HG02943 (cell line): ENCODE results near the gene MYOD1.

Source experiments
- ATAC-seq: cut with Tn5 transposase; IDR thresholded peaks from one replicate; pipeline ENCODE4 v1.9.1; 2021; ENCODE audit warnings: mild to moderate bottlenecking, low read depth, moderate library complexity; ENCODE audit not compliant: unreplicated experiment

MYOD1 gene

DNA sequence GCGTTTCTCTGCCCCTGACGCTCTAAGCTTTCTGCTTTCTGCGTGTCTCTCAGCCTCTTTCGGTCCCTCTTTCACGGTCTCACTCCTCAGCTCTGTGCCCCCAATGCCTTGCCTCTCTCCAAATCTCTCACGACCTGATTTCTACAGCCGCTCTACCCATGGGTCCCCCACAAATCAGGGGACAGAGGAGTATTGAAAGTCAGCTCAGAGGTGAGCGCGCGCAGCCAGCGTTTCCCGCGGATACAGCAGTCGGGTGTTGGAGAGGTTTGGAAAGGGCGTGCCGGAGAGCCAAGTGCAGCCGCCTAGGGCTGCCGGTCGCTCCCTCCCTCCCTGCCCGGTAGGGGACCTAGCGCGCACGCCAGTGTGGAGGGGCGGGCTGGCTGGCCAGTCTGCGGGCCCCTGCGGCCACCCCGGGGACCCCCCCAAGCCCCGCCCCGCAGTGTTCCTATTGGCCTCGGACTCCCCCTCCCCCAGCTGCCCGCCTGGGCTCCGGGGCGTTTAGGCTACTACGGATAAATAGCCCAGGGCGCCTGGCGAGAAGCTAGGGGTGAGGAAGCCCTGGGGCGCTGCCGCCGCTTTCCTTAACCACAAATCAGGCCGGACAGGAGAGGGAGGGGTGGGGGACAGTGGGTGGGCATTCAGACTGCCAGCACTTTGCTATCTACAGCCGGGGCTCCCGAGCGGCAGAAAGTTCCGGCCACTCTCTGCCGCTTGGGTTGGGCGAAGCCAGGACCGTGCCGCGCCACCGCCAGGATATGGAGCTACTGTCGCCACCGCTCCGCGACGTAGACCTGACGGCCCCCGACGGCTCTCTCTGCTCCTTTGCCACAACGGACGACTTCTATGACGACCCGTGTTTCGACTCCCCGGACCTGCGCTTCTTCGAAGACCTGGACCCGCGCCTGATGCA is at the start of gene MYOD1:
MYOD1 (plus strand) TSS at position 544 of the 910 bp plus-strand sequence; CDS start at position 756, 212 bp downstream.
- no peak for ATAC-seq

DNA sequence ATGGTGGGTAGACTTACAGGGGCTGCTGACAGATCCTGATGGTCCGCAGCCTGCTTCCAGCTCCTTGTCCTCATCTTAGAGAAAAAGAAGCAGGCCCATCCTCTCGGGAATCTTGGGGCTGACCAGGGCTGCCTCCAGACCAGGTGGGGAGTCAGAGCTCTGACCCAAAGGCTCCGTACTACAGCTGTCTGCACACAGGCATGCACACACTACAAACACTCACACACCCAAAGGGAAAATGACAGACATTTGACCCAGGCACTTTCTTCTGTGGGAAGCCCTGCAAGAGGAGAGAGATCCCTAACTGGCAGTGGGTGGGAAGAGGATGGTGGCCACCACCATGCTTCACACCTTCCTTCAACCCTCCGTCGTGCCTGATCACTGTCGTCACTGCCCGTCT is 46.9 kb upstream of the MYOD1 start:
- no peak for ATAC-seq

DNA sequence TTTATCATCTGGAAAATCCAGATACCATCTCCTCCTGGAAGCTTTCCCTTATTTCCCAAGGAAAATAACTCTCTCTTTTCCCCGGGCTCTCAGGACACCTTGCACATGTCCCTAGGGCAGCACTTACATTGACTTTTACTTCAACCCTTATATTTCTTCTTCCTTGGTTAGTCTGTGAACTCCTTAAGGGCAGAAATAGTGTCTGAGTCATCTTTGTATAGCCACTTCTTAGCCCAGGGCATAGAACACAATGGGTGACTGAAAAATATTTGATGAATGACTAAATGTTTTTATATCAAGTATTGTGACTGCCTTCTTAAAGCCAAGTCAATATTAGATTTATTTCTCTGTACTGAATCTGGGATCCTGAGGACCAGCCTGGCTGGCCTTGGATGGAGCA is 45.4 kb upstream of the MYOD1 start:
- ATAC-seq = no peak

DNA sequence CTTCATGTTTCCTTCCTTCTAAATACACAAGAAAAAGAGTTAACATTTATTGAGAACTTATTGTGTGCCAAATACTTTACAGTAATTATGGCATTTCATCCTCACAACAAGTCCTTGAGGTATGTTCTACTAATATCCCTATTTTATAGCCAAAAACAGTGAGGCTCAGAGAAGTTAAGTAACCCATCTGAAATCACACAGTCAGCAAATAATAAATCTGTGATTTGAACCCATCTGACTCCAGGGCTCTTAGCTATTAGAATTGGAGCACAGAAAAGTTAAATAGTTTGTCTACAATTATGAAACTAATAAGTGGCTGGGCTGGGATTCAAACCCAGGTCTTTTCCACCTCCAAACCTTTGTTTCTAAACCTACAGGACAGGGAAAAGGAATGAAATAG is 36.5 kb upstream of the MYOD1 start:
- ATAC-seq = no peak

DNA sequence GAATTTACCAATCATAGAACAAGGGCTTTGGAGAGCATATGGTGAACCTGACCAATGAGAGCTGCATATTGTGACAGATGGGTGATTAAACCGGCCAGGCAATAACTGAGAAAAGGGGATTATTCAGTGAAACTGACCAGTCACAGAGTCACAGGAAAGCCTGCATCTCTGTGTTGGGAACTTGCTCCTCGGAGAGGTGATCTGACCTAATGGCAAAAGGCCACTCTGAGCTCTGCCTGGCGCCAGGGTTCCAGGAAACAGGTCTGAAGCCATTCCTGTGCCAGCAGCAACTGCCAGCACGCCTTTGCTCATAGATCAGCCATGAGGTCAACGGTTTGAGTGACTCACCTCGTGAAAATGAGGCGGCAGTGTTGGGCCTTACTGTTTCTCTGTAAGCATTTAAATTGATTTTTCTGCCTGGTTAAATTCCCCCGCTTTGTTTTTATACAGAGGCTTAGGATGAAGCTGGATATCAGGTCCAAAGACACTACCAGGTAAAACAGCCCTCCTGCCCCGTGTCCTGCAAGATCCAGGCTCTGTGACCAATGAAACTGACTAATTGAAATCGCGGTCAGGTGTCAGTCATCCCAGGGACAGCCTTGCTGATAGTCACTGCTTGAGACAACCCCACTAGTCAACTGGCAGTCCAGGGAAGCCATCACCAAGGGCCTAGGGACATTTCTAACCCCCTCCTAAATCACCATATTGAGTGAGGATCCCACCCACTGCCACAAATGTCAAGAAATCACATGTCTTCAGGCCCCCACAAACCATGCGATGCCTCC is 35.8 kb upstream of the MYOD1 start:
- no peak for ATAC-seq

DNA sequence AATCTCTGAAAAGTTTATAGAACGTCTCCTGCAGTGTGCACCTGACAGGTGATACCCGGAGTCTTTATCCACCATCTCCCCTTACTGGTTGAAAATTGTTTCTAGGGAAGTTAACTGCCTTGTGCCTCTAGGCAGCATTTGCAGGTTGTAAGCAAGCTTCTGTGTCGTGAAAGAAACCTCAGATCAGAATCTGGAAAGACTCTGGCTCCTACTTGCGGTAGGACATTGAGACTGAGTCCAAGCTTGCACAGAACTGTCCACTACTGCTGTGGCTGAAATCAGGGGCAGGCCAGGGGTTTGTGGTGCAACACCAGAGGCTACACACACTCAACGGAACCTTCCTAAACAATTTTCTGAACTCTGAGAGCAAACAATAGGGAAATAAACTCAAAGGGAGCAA is 34.8 kb upstream of the MYOD1 start:
- no peak for ATAC-seq

DNA sequence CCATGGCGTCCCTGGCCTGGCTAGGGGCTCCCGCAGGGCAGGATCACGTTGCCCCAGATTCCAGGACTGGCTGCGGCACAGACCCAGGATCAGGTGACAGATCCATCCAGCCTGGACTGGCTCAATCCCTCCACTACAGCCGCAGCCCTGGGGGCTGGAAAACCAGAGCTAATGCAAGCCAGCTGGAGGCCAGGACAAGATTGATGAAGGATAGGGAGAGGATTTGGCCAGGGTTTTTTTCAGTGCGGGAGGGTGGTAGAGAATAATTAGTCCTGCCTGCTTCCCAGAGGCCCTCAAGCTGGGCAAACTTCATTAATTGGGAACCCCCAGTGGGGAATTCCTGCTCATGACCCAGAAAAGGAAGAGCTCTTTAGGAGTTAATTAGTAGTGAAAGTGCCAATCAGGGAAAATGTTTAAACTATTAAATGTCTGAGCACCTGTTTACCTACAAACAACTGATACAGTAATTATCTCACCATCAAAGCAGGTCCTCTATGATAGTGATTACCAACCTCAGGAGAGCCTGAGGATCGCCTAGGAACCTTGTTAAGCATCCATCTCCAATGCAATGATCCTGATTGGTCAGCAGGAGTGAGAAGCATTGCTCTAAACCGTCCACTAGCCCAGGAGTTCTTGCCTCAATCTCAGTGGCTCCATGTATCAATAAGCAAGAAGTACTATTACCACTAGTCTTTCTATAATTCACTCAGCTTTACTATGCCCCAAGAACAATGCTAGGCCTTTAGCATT is 33.0 kb upstream of the MYOD1 start:
- ATAC-seq = no peak

DNA sequence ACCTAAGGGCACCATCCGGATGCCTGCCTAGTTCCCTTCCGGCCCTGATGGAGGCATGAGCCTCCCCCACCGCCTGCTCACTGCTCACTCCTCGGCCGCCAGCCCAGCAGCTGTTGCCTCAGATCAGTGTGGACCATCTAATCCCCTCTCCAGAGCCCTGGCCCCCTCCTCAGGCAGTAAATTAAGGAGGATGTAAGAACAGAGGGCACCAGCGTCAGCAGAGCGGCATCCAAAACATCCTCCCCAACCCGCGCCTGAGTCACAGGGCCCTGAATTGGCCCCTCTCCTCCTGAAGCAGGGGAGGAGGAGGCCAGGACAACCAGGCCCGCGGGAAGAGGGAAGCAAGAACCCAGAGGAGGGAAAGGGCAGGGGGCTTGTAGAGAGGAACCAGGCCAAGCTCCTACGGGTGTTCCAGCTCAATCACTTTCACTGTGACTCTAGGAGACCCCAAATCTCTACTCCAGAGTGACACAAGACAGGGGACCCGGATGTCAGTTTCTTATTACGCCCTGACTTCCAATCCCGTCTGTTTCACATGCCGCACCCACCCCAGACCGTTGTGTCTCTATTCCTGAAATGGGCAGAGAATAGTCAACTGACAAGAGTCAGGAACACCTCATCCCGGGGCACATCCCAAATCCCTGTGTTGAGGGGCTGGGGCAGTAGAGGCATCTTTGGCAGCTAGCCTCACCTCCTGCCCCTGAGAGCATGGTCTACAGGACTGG is 31.3 kb upstream of the MYOD1 start:
- ATAC-seq = no peak

DNA sequence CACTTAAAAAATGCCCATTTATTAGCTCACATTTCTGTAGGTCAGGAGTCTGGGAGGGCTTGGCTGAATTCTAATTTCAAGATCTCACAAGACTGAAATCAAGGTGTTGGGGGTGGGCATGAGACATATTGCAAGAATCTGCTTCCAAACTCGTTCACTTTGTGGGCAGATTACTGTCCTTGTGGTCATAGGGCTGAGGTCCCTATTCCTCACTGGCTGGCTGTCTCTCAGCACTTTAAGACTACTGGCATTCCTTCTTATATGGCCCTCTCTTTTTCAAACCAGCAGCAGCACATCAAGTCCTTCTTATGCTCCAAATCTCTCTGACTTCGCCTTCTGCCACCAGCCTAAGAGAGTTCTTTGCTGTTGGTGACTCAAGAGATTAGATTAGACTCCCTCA is 27.8 kb upstream of the MYOD1 start:
- no peak for ATAC-seq

DNA sequence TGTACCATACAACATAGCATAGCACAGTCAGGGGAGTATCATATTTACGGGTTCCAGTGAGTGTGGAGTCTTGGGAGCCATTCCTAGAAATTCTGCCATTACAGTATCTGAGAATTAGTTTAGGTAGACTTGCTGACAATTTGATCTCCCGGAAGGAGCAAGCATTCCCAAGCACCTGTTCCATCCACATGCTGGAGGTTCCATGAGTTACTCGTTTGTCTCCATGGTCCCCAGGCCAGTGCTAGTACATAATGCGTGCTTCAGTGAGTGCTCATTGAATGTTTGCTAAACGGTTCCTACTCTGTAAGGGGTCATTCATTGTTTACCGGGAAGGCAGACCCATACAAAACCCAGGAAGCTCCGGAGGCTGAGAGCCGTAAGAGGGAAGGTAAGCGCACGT is 27.4 kb upstream of the MYOD1 start:
- no peak for ATAC-seq

DNA sequence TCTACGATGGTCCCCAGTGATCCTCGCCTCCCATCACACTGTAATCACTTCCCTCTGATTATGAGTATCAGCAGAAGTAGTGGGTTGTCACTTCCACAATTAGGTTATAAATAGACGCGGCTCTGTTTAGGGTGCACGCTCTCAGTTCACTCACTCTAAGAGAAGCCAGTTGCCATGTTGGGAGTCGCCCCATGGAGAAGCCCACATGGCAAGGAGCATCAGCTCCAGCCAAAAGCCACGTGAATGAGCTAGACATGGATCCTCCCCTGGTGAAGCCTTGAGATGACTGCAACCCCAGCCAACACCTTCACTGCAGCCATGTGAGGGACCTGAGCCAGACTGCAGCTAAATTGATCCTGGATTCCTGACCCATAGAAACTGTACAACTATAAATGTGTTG is 26.4 kb upstream of the MYOD1 start:
- no peak for ATAC-seq

DNA sequence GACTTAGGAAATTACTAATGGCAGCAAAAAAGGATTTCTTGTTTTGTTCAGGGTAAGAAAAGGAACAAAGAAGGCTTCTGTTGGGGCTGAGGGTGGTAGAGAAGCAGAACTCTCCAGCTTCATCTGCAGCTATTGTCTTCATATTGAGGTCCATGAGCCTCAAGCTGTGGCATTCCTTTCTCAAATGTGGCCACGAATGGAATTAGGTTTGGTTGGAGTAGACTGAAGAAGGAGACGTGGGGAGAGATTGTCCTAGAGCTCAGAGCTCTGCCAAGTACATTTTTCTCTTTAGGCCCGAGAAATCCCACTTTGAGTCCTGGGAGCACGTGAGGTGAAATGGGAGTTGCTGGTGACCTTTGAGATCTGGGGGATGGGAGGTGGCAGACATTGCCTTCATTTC is 25.8 kb upstream of the MYOD1 start:
- ATAC-seq = no peak

DNA sequence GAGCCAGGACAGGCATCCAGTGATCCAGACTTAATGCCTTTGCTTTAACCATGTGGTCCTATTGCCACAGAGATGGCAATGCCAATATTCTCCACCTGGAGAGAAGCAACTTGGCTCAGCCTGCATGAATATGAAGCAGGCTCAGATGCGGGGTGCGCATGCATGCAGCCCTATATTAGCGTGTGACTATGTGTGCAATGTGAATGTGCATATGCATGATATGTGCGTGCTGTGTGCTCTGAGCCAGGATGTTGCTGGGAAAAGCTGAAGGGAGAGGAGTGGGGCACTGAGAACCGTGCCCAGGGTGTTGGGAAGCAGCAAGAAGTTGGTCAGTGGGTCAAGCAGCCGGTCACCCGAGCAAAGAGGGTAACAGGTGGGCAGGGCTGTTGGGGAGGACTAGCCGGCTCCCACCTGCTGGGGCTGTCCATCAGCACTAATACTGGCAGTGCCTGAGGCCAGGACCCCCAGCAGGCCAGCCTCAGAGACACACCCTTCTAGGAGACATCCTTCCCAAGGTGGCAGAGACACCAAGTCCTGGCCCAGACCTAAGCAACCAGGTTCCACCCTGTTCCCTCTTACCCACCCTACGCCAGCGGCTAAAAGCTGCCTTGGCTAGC is 24.8 kb upstream of the MYOD1 start:
- no peak for ATAC-seq

DNA sequence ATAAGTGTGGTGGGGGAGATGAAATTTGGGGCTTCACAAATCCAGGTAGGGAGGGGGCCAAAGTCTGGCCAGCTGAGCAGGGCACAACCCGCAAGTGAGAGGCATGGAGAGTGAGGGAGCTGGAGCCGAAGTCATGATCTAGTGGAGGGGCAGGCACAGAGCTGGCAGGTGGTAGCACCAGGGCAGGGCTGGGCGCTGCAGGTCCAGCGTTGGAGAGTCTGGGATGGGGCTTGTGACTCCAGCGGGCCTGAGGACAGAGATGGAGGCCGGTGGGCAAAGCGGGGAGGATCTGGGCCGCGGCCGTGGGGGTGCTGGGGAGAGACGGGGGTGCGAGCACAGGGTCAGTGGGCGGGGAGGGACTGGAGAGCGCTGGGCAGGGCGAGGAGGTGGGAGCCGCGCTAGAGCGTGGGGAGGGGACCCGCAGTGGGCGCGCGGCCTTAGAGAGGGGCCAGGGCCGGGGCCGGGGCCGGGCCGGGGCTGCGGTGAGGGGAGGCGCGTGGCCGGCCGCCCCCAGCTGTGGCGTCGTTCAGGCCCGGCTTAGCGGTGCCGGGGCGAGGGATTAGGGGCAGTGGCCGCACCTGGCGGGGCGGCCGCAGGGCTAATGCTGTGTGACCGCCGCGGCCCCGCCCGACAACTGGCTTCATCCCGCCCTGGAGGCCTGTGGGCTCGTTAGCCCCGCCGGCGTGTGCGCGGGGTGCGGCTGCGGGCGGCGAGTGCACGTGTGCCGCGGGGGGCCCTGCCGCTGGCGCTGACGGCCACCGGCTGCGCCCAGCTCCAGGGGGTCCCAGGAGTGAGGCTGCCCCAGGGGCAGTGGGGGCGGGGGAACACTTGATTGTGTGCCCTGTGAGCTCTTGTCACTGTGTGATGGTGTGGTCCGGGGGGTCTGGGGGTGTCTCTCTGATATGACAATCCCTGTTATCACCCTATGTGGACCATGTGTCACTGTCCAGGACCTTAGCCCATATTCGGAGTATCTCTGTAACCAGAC is 23.6 kb upstream of the MYOD1 start:
- no peak for ATAC-seq

DNA sequence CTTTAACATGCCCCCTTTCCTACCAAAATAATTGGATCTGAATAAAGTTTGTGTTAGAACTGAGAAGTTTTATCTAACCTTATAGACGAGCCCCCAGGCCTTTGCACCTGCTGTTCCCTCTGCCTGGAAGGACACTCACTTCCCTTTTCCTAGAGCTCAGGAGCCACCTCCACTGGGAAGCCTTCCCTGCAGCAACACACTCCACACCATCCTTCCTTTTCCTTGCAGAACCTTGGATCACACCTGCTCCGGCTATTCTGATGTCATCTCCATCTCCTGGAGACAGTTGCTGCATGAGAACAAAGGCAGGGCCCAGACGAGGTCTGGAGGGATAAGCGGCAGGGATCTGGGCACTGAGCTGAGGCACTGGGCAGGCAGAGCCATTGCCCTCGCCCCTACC is 22.6 kb upstream of the MYOD1 start:
- no peak for ATAC-seq

DNA sequence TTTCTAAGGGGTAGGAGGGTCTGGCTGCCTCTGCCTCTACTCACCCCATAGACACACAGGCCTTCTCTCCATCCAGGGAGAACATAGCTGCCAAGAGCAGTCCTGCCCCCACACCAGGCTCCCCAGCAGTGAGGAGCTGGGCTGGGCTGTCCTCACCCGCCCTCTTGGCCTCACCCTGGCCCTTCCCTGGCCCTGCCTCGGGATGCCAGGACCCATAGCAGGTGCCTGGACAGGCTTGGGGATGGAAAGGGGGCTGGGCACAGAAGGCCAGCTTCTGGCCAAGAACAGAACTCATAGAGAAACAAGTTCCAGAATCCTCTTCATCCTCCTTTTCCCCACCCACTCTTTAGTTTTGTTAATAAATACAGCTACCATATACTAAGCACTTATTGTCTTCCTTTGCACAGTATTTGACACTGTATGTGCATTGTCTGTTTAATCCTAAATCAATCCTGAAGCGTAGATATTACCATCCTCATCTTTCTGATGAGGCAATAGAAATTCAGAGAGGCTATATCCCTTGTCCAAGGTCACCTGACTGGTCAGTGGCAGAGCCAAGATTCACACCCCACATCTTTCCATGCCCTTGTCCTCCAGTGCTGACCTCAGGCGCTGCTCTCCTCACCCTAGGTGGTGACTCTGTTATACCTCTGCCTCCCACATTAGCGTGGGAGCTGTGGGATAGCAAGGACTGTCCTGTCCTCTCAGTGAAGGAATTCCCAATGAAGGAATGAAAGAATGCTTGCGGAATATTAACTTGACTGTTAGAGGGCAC is 22.0 kb upstream of the MYOD1 start:
- ATAC-seq = no peak

DNA sequence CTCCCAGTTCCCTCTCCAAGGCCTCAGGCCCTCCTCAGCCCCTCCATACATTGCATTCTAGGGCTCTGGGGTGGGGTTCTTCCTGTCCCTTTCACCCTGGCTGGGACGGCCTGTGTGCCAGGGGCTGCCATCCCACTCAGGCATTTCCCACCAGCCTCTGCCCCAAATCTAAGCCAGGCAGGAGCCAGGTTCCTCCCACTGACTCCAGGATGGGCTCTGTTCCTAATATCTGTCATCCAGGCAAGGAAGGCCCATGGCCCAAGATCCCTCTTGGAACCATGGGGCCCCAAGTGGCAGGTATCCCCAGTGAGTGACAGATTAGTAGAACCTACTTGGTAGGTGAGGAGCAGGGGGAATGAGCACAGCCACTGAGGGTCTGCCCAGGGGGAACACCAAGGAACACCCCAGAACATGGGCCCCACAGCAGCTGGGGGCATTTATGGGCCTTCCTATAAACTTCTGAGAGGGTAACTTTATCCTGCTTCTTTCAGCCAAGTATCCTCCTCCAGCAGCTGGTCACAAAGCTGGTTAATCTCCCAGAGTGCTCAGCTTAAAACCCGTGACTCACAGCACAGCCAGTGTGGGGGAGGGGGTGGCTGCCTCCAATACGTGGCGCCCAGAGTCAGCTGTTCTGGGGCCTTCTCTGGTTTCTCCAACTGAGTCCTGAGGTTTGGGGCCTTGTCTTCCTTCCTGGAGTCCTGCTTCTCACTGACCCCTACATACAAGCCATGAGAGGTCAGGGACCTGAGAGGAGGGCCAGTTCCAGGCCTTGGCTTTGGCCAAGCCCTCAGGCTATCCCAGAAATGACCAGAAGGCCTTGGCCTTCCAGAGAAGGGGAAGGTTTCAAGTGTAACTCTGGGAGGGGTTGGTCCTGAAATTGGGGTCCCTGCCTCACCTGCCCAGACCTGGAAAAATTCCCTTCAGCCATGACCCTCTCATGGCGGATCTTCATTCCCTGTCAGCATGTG is 19.9 kb upstream of the MYOD1 start:
- ATAC-seq = no peak
